Large intestine (tissue), 12 donors: Measurements from ENCODE around the gene ZBTB47. TPM values are rescaled to one million over a fixed set of nuclear protein-coding genes. Genes with fewer than 3 reads are reported as not detected.

Experiments
- DNase-seq, 2 donors: peaks; one replicate each; pipeline versions ENCODE4 v3.0.0 to v3.0.0-alpha.2; 2013
- H3K27ac ChIP-seq: one replicate; pipeline ENCODE4 v1.5.1; 2013; ENCODE audit warnings: low read length
- H3K27me3 ChIP-seq: 2 replicates; pipeline ENCODE4 v1.6.1; 2013; ENCODE audit warnings: low read length; ENCODE audit not compliant: control insufficient read depth, insufficient read depth
- H3K36me3 ChIP-seq: 2 replicates; pipeline ENCODE4 v1.6.1; 2013; ENCODE audit warnings: low read length; ENCODE audit not compliant: control insufficient read depth, insufficient read depth
- H3K4me1 ChIP-seq: one replicate; pipeline ENCODE4 v1.6.1; 2013; ENCODE audit warnings: low read length; ENCODE audit not compliant: control insufficient read depth, insufficient read depth
- H3K4me3 ChIP-seq: one replicate; pipeline ENCODE4 v1.5.1; 2013; ENCODE audit warnings: low read length
- H3K9me3 ChIP-seq: one replicate; pipeline ENCODE4 v1.6.1; 2013; ENCODE audit warnings: mild to moderate bottlenecking, low read depth, low read length, moderate library complexity; ENCODE audit not compliant: control insufficient read depth
- WGBS: methylation state at CpG from one replicate; pipeline ENCODE4 v1.1.5; 2013; ENCODE audit warnings: low lambda C conversion rate; ENCODE audit not compliant: insufficient coverage; 5-methylcytosine and 5-hydroxymethylcytosine counted together
- long read RNA-seq, 11 donors: transcript quantifications; one replicate each; lab custom pipeline, GENCODE V29; 2026
- polyA plus RNA-seq: library from polyadenylated mRNA; unstranded; fragments of 120-200 nt; gene quantifications from one replicate; pipeline ENCODE4 v1.2.1, GENCODE V29; 2013

ZBTB47 gene
- 12.5 TPM for polyA plus RNA-seq
- long read RNA-seq, donor 1: 0 reads
- long read RNA-seq, donor 2, partial matches to known transcripts: 0 of 5 reads
- long read RNA-seq, donor 2, other reads (novel, unspliced or antisense): 5 of 5 reads
- long read RNA-seq, donor 3: 0 reads
- long read RNA-seq, donor 4: 0 reads
- long read RNA-seq, donor 5: 0 reads
- long read RNA-seq, donor 6, partial matches to known transcripts: 0 of 5 reads
- long read RNA-seq, donor 6, other reads (novel, unspliced or antisense): 5 of 5 reads
- long read RNA-seq, donor 7: 0 reads
- long read RNA-seq, donor 8, partial matches to known transcripts: 5 of 5 reads
- long read RNA-seq, donor 8, other reads (novel, unspliced or antisense): 0 of 5 reads
- long read RNA-seq, donor 9: 0 reads
- long read RNA-seq, donor 10: 0 reads
- long read RNA-seq, donor 11, partial matches to known transcripts: 0 of 9 reads
- long read RNA-seq, donor 11, other reads (novel, unspliced or antisense): 9 of 9 reads

- Histone ChIP-seq H3K27me3 (no peaks in the 10 kb centered on the region), H3K9me3 (no peaks in the 10 kb centered on the region), H3K4me1 (peaks cover 30% of the 10 kb centered on the region), H3K27ac (peak within 1 kb of the TSS; percentile 44), H3K4me3 (peak within 1 kb of the TSS; percentile 81), H3K36me3 (peaks cover 10% of the 10 kb centered on the region)
- DNase-seq: peak in 1 of 2 donors; percentile 48
- no CpG with 5 or more reads among the region's 31 CpGs for WGBS
Observed at GRCh38 chr3:42653560-42654330, at the start of gene ZBTB47. ZBTB47 (plus strand) TSS chr3:42653697; CDS start chr3:42658356, 4,659 bp downstream.

GRCh38 chr3:42605546-42606173 lies 47.8 kb upstream of the ZBTB47 start:
- WGBS: 80% methylated on average over 1 of the region's 5 CpGs
- no peaks in the 10 kb centered on the region for H3K27me3 ChIP-seq
- H3K36me3 ChIP-seq: peaks cover 17% of the 10 kb centered on the region
- H3K4me3 ChIP-seq: no peak overlapping the region
- H3K4me1 ChIP-seq: peaks cover 7% of the 10 kb centered on the region
- H3K9me3 ChIP-seq: no peaks in the 10 kb centered on the region
- DNase-seq: no peak
- H3K27ac ChIP-seq: no peak overlapping the region

DNA sequence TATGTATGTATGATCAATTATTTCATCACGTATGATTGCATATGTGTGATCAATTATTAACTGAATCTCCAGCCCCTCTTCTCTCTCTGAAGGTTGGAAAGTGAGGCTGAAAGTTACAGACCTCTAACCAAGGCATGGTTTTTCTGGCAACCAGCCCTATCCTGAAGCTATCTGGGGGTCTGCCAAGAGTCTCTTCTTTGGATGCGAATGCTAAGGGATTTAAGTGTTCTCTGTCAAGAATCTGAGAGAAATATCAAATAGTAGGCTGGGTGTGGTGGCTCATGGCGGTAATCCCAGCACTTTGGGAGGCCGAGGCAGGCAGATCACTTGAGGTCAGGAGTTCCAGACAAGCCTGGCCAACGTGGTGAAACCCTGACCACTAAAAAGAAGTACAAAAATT lies 44.9 kb upstream of the ZBTB47 start:
- Histone ChIP-seq H3K9me3 (no peaks in the 10 kb centered on the region), H3K4me3 (no peak overlapping the region), H3K27me3 (no peaks in the 10 kb centered on the region), H3K36me3 (peaks cover 17% of the 10 kb centered on the region), H3K27ac (no peak overlapping the region), H3K4me1 (no peaks in the 10 kb centered on the region)
- WGBS: no CpG with 5 or more reads among the region's 5 CpGs
- no peak for DNase-seq

DNA sequence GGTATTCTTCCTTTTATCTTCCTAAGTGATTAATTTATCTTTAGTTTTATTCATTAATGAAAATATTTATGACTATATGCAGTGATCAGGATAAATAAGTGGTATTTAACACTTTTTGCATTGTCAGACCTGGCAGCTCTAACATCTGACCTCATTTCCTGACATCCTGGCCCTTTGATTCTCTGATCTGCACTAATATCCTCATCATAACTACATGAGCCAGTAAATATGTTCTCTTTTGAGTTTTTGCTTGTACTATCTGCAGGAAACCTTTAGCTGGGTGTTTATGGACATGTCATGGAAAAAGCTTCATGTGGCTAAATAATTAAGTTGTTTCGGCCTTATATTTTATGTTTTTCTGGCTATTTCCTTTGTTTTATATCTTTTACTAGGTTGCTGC lies 42.5 kb upstream of the ZBTB47 start:
- Histone ChIP-seq H3K36me3 (peaks cover 17% of the 10 kb centered on the region), H3K9me3 (no peaks in the 10 kb centered on the region), H3K4me1 (no peaks in the 10 kb centered on the region), H3K4me3 (no peak overlapping the region), H3K27me3 (no peaks in the 10 kb centered on the region), H3K27ac (no peak overlapping the region)
- DNase-seq: no peak
- no CpG with 5 or more reads among the region's 1 CpG for WGBS

- H3K27me3 ChIP-seq: no peaks in the 10 kb centered on the region
- H3K9me3 ChIP-seq: no peaks in the 10 kb centered on the region
- H3K36me3 ChIP-seq: peaks cover 15% of the 10 kb centered on the region
- no peak overlapping the region for H3K27ac ChIP-seq
- no peak for DNase-seq
- no peak overlapping the region for H3K4me3 ChIP-seq
- H3K4me1 ChIP-seq: no peaks in the 10 kb centered on the region
- 60% methylated on average over 1 of the region's 1 CpG for WGBS
Observed at GRCh38 chr3:42612217-42612616, 41.3 kb upstream of the ZBTB47 start.

- no peak for DNase-seq
- Histone ChIP-seq H3K27me3 (no peaks in the 10 kb centered on the region), H3K4me1 (no peaks in the 10 kb centered on the region), H3K4me3 (no peak overlapping the region), H3K36me3 (peaks cover 15% of the 10 kb centered on the region), H3K9me3 (no peaks in the 10 kb centered on the region), H3K27ac (no peak overlapping the region)
- WGBS: no CpG with 5 or more reads among the region's 3 CpGs
Observed at GRCh38 chr3:42612928-42613327, 40.6 kb upstream of the ZBTB47 start.

DNA sequence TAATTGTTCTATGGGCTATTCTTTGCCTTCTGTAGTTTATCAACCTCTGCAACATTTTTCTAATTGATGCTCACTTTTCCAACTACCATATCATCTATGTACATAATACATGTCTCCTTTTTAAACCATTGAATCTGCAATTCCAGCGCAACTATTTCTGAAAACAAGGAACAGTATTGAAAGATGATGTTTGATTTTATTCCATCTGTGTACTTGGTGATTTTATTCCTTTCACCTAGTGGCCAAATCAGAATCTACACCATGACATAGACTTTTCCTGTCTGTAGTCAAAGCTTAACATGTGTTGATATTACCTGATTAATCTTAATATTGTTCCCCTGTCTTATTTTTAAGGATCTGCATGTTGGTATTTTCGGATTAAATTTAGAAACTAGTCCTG lies 40.0 kb upstream of the ZBTB47 start:
- Histone ChIP-seq H3K36me3 (peaks cover 12% of the 10 kb centered on the region), H3K27me3 (no peaks in the 10 kb centered on the region), H3K4me3 (no peak overlapping the region), H3K9me3 (no peaks in the 10 kb centered on the region), H3K27ac (no peak overlapping the region), H3K4me1 (no peaks in the 10 kb centered on the region)
- DNase-seq: no peak
- no CpG with 5 or more reads among the region's 2 CpGs for WGBS

- WGBS: no CpG with 5 or more reads among the region's 2 CpGs
- H3K4me3 ChIP-seq: no peak overlapping the region
- no peaks in the 10 kb centered on the region for H3K9me3 ChIP-seq
- DNase-seq: no peak
- no peak overlapping the region for H3K27ac ChIP-seq
- H3K27me3 ChIP-seq: no peaks in the 10 kb centered on the region
- peaks cover 64% of the 10 kb centered on the region for H3K36me3 ChIP-seq
- H3K4me1 ChIP-seq: no peaks in the 10 kb centered on the region
Observed at GRCh38 chr3:42631620-42632019, 21.9 kb upstream of the ZBTB47 start.

- H3K9me3 ChIP-seq: no peaks in the 10 kb centered on the region
- no peak overlapping the region for H3K27ac ChIP-seq
- no peaks in the 10 kb centered on the region for H3K4me1 ChIP-seq
- no peak overlapping the region for H3K4me3 ChIP-seq
- peaks cover 69% of the 10 kb centered on the region for H3K36me3 ChIP-seq
- peak in 1 of 2 donors; percentile 34 for DNase-seq
- WGBS: no CpG with 5 or more reads among the region's 1 CpG
- no peaks in the 10 kb centered on the region for H3K27me3 ChIP-seq
Observed at GRCh38 chr3:42632146-42632545, 21.4 kb upstream of the ZBTB47 start.

GRCh38 chr3:42633544-42633943 lies 20.0 kb upstream of the ZBTB47 start:
- Histone ChIP-seq H3K4me1 (no peaks in the 10 kb centered on the region), H3K36me3 (peaks cover 76% of the 10 kb centered on the region)
- WGBS: 100% methylated on average over 1 of the region's 6 CpGs

More at GRCh38 chr3:42633544-42633943, 20.0 kb upstream of the ZBTB47 start:
- Histone ChIP-seq H3K27ac (no peak overlapping the region), H3K9me3 (no peaks in the 10 kb centered on the region), H3K27me3 (no peaks in the 10 kb centered on the region), H3K4me3 (no peak overlapping the region)
- DNase-seq: no peak
